Testis (tissue), 2 donors: ENCODE measurements around the gene DYRK4.

Experiments
- CTCF ChIP-seq, 3 experiments: fragments of 450-650 bp in 2 of 3; fragments of 200-600 bp in 1 of 3; sonication (generic) in 1 of 3; IDR thresholded peaks; one replicate each; pipeline ENCODE4 v1.5.1; 2016 to 2019; ENCODE audit warnings: antibody characterized with exemption in 3 of 3, mild to moderate bottlenecking in 2 of 3, moderate library complexity in 1 of 3
- POLR2A ChIP-seq: fragments of 450-650 bp; IDR thresholded peaks from one replicate; pipeline ENCODE4 v1.6.1; 2017; ENCODE audit warnings: antibody characterized with exemption, mild to moderate bottlenecking, moderate library complexity

- TF ChIP-seq CTCF (IDR thresholded peaks at IDR 0.05) (no peak), POLR2A (no peak)
Measured at GRCh38 chr12:4535871-4536270, 26.1 kb upstream of the DYRK4 start.
